Loucy (cell line): Measurements from ENCODE around the gene SVOPL.
"Not testable (repeated sequence)": the region's sequence is repeated elsewhere in the genome, so short reads cannot be mapped to it uniquely, and the experiment has no call there.

Experiments used
- EZH2phosphoT487 ChIP-seq: fragments of 200-600 bp; IDR thresholded peaks from 2 replicates; pipeline ENCODE4 v1.6.1; 2018; ENCODE audit warnings: antibody characterized with exemption, mild to moderate bottlenecking, moderate library complexity, borderline replicate concordance
- TF ChIP-seq, protein P1 (sequence below): fragments of 200-600 bp; sonication (generic); conservative IDR thresholded peaks from 2 replicates; pipeline ENCODE4 v1.5.1; 2014; ENCODE audit warnings: mild to moderate bottlenecking, antibody characterized with exemption, low read length

DNA sequence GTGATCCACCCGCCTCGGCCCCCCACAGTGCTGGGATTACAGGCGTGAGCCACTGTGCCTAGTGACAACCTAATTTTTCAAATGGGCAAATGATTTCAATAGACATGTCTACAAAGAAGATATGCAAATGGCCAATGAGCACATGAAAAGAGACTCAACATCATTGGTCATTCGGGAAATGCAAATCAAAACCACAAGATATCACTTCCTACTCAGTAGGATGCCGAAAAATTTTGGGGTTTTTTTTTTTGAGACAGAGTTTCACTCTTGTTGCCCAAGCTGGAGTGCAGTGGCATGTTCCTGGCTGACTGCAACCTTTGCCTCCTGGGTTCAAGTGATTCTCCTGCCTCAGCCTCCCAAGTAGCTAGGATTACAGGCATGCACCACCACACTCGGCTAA, 13.1 kb downstream of the SVOPL start:
- TF ChIP-seq, protein P1, sequence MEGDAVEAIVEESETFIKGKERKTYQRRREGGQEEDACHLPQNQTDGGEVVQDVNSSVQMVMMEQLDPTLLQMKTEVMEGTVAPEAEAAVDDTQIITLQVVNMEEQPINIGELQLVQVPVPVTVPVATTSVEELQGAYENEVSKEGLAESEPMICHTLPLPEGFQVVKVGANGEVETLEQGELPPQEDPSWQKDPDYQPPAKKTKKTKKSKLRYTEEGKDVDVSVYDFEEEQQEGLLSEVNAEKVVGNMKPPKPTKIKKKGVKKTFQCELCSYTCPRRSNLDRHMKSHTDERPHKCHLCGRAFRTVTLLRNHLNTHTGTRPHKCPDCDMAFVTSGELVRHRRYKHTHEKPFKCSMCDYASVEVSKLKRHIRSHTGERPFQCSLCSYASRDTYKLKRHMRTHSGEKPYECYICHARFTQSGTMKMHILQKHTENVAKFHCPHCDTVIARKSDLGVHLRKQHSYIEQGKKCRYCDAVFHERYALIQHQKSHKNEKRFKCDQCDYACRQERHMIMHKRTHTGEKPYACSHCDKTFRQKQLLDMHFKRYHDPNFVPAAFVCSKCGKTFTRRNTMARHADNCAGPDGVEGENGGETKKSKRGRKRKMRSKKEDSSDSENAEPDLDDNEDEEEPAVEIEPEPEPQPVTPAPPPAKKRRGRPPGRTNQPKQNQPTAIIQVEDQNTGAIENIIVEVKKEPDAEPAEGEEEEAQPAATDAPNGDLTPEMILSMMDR: not testable (repeated sequence)
- TF ChIP-seq EZH2phosphoT487: not testable (repeated sequence)
